ENCODE results near the gene SPAAR. TPM values are rescaled to one million over a fixed set of nuclear protein-coding genes. Genes with fewer than 3 reads are reported as not detected.

Gene SPAAR
- total and polyA plus RNA-seq, 9 of the 15 experiments (the other 6 are each of a cell fraction or from before 2014, with no cell fraction given) = not detected

DNA sequence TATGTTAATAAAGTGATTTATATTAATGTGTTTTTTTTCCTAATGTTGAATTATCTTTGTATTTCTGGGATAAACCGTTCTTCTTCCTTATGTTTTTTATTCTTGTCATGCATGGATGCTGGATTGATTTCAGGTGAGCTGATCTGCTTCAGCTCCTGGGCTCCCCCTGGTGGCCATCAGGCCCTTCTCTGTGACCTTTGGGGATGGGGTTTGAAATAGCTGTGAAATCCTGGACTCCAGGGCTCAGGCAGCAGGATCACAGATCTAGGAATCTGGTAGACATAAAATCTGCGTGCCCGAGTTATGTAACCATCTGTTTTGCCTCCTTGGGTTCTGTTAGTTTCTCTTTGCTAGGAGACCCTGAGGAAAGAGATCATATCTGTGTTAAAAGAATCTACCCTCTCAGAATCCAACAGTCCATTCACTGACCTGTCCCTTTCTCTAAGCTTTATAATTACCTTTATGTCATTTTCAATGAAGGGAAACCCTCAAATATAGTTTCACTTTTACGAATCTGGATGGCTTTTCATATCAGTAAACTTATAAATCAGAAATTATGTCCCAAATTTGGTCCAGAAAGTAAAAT, 26.9 kb upstream of the SPAAR start:
- H3K4me2 ChIP-seq (ENCODE audit: insufficient read depth, low read length) = no peak overlapping the region
- FAIRE-seq (peak; percentile 77), ATAC-seq (peak; percentile 85), DNase-seq (ENCODE audit: extremely low read depth in 1 of 4, low spot score in 3 of 4) (peak; percentile 64 to 75 (median 68))
- ChIA-PET POLR2A (interaction anchor here (0.9 kb wide), 1 partner anchor 146 kb away, joined by 3 read pairs; no protein-coding TSS in a partner anchor), CTCF (ENCODE audit: low intra/inter-chr PET ratio) (interaction anchor here (1.0 to 3.0 kb wide), 4 partner anchors 56 to 146 kb away, joined by 3 to 28 read pairs (median 12); partner anchors contain the start of gene NPR2)
- no TSS peak for BruUV-seq (replicated peaks)
- H3K79me2 ChIP-seq (ENCODE audit: control insufficient read depth, insufficient read depth, low read length) = no peaks in the 10 kb centered on the region
- WGBS (ENCODE audit: insufficient coverage, low coverage, missing lambda C conversion rate) = 0% methylated on average over 4 of the region's 4 CpGs
- no peaks in the 10 kb centered on the region for H3K4me1 ChIP-seq (replicated peaks in 1 of 2; ENCODE audit: control insufficient read depth in 2 of 2, insufficient read depth in 2 of 2, low read length in 2 of 2)
- H2AFZ ChIP-seq (ENCODE audit: low read depth, low read length) = no peak overlapping the region
- in situ Hi-C loops (cut with MboI) = loop anchor here (10.0 kb wide), 1 partner anchor 88 kb away; the partner anchor contains the start of gene NPR2
- no peak overlapping the region for H3K4me3 ChIP-seq
- no peaks in the 10 kb centered on the region for H4K20me1 ChIP-seq (replicated peaks; ENCODE audit: control insufficient read depth, insufficient read depth, low read length)
- no peaks in the 10 kb centered on the region for H3K36me3 ChIP-seq (ENCODE audit: control insufficient read depth, insufficient read depth, low read length)
- intact Hi-C loops (cut with micrococcal nuclease) = loop anchor here (1.0 to 5.0 kb wide), 3 partner anchors 56 to 235 kb away; no protein-coding TSS in a partner anchor
- no peak overlapping the region for H3K27ac ChIP-seq (ENCODE audit: extremely low read depth, low read depth, low read length)
- no peaks in the 10 kb centered on the region for H3K9me3 ChIP-seq (replicated peaks; ENCODE audit: control insufficient read depth, insufficient read depth, low read depth, low read length)
- no peaks in the 10 kb centered on the region for H3K9me1 ChIP-seq (ENCODE audit: control insufficient read depth, insufficient read depth, low read length)
- H3K9ac ChIP-seq (ENCODE audit: insufficient read depth in 1 of 2, low read depth in 2 of 2, low read length in 2 of 2) = no peak overlapping the region
- no peaks in the 10 kb centered on the region for H3K27me3 ChIP-seq (ENCODE audit: control insufficient read depth in 2 of 2, insufficient read depth in 2 of 2, low read length in 2 of 2)
- no peak for TF ChIP-seq ZNF280B (CRISPR knock-in tag; IDR thresholded peaks at IDR 0.05)
- no peak for TF ChIP-seq NCOA6 (IDR thresholded peaks at IDR 0.05)
- TF ChIP-seq CTCF (IDR thresholded peaks at IDR 0.05 in 2 of 3, conservative IDR thresholded peaks at IDR 0.05 in 1 of 3; ENCODE audit: insufficient read depth in 2 of 3, low read depth in 1 of 3, low read length in 3 of 3) = peak; percentile 81 to 88 (median 85)
- TF ChIP-seq, protein P1, sequence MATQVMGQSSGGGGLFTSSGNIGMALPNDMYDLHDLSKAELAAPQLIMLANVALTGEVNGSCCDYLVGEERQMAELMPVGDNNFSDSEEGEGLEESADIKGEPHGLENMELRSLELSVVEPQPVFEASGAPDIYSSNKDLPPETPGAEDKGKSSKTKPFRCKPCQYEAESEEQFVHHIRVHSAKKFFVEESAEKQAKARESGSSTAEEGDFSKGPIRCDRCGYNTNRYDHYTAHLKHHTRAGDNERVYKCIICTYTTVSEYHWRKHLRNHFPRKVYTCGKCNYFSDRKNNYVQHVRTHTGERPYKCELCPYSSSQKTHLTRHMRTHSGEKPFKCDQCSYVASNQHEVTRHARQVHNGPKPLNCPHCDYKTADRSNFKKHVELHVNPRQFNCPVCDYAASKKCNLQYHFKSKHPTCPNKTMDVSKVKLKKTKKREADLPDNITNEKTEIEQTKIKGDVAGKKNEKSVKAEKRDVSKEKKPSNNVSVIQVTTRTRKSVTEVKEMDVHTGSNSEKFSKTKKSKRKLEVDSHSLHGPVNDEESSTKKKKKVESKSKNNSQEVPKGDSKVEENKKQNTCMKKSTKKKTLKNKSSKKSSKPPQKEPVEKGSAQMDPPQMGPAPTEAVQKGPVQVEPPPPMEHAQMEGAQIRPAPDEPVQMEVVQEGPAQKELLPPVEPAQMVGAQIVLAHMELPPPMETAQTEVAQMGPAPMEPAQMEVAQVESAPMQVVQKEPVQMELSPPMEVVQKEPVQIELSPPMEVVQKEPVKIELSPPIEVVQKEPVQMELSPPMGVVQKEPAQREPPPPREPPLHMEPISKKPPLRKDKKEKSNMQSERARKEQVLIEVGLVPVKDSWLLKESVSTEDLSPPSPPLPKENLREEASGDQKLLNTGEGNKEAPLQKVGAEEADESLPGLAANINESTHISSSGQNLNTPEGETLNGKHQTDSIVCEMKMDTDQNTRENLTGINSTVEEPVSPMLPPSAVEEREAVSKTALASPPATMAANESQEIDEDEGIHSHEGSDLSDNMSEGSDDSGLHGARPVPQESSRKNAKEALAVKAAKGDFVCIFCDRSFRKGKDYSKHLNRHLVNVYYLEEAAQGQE (IDR thresholded peaks at IDR 0.05; ENCODE audit: borderline replicate concordance) = peak; percentile 77; the same call in 1 of the 2 replicates
- TF ChIP-seq, protein P1 (CRISPR knock-in tag; IDR thresholded peaks at IDR 0.05; ENCODE audit: low read depth) = no peak
- 0 out of 2 replicates have a peak, but pooled peaks have one; percentile 45 for TF ChIP-seq BMI1 (IDR thresholded peaks at IDR 0.05; ENCODE audit: low read length)
- 0 out of 2 replicates have a peak, but pooled peaks have one; percentile 19 for TF ChIP-seq ARID2 (IDR thresholded peaks at IDR 0.05)
- no peak for TF ChIP-seq ZNF347 (CRISPR knock-in tag; IDR thresholded peaks at IDR 0.05; ENCODE audit: low read depth)
- peak; percentile 87 for TF ChIP-seq SMC3 (conservative IDR thresholded peaks at IDR 0.05; ENCODE audit: insufficient read depth, low read depth, low read length)
- no peak for TF ChIP-seq NR2C1 (IDR thresholded peaks at IDR 0.05)
- 0 out of 2 replicates have a peak, but pooled peaks have one; percentile 16 for TF ChIP-seq NR2C1 (tag; IDR thresholded peaks at IDR 0.05)

Data from K562 (cell line).